ENCODE measurements around the gene QRICH1.

QRICH1 gene

GRCh38 chr3:49093853-49094767 is at the start of gene QRICH1:
Gene QRICH1, minus strand, starts transcription at chr3:49094071. Its CDS starts 17,054 bp downstream, at chr3:49077017.
- peak; percentile 98 for DNase-seq (ENCODE audit: low read depth)
- TF ChIP-seq CTCF (IDR thresholded peaks at IDR 0.05; ENCODE audit: low read length, missing control alignments), result peak; percentile 79
- H3K4me3 ChIP-seq (replicated peaks; ENCODE audit: low read depth, low read length), result peak within 1 kb of the TSS; percentile 96

- H3K4me3 ChIP-seq (replicated peaks; ENCODE audit: low read depth, low read length), result no peak overlapping the region
- no peak for DNase-seq (ENCODE audit: low read depth)
- no peak for TF ChIP-seq CTCF (IDR thresholded peaks at IDR 0.05; ENCODE audit: low read length, missing control alignments)
Observed at GRCh38 chr3:49140080-49140479, 46.2 kb upstream of the QRICH1 start.

GRCh38 chr3:49135499-49135898 is 41.6 kb upstream of the QRICH1 start:
- DNase-seq (ENCODE audit: low read depth), result no peak
- no peak for TF ChIP-seq CTCF (IDR thresholded peaks at IDR 0.05; ENCODE audit: low read length, missing control alignments)
- no peak overlapping the region for H3K4me3 ChIP-seq (replicated peaks; ENCODE audit: low read depth, low read length)

- no peak overlapping the region for H3K4me3 ChIP-seq (replicated peaks; ENCODE audit: low read depth, low read length)
- TF ChIP-seq CTCF (IDR thresholded peaks at IDR 0.05; ENCODE audit: low read length, missing control alignments), result no peak
- DNase-seq (ENCODE audit: low read depth), result no peak
Observed at GRCh38 chr3:49134471-49135265, 40.8 kb upstream of the QRICH1 start.

- TF ChIP-seq CTCF (IDR thresholded peaks at IDR 0.05; ENCODE audit: low read length, missing control alignments), result no peak
- H3K4me3 ChIP-seq (replicated peaks; ENCODE audit: low read depth, low read length), result peak overlapping the region; percentile 93
- DNase-seq (ENCODE audit: low read depth), result peak; percentile 91
Observed at GRCh38 chr3:49133226-49133951, 39.5 kb upstream of the QRICH1 start.

- peak; percentile 76 for DNase-seq (ENCODE audit: low read depth)
- TF ChIP-seq CTCF (IDR thresholded peaks at IDR 0.05; ENCODE audit: low read length, missing control alignments), result peak; percentile 8
- H3K4me3 ChIP-seq (replicated peaks; ENCODE audit: low read depth, low read length), result peak within 1 kb of the TSS; percentile 93
Observed at GRCh38 chr3:49132437-49133225, 38.8 kb upstream of the QRICH1 start, which contains the start of gene LAMB2. Gene LAMB2, minus strand, starts transcription at chr3:49133050. Its CDS starts 183 bp downstream, at chr3:49132867.
